HG03103 (cell line): ENCODE data around the gene TOR1AIP2.
A peak's percentile ranks its signal among the peaks of the same experiment; 100 is the strongest.

Experiments used
- ATAC-seq: cut with Tn5 transposase; IDR thresholded peaks from one replicate; pipeline ENCODE4 v1.9.1; 2021; ENCODE audit warnings: low read depth; ENCODE audit not compliant: unreplicated experiment

The TOR1AIP2 gene

GRCh38 chr1:179826626-179827280, 50.9 kb downstream of the TOR1AIP2 start:
- no peak for ATAC-seq

- ATAC-seq, result no peak
Observed at GRCh38 chr1:179825798-179826460, 51.7 kb downstream of the TOR1AIP2 start.

GRCh38 chr1:179825206-179825605, 52.4 kb downstream of the TOR1AIP2 start:
- no peak for ATAC-seq

GRCh38 chr1:179824265-179824664, 53.3 kb downstream of the TOR1AIP2 start:
- ATAC-seq, result no peak

- no peak for ATAC-seq
Observed at GRCh38 chr1:179823693-179824092, 53.9 kb downstream of the TOR1AIP2 start.

GRCh38 chr1:179822065-179822464, 55.5 kb downstream of the TOR1AIP2 start:
- ATAC-seq, result no peak

GRCh38 chr1:179821524-179821923, 56.1 kb downstream of the TOR1AIP2 start:
- no peak for ATAC-seq

GRCh38 chr1:179820226-179820970, 57.2 kb downstream of the TOR1AIP2 start:
- no peak for ATAC-seq

- no peak for ATAC-seq
Observed at GRCh38 chr1:179818743-179819173, 58.8 kb downstream of the TOR1AIP2 start.

GRCh38 chr1:179818260-179818659, 59.3 kb downstream of the TOR1AIP2 start:
- ATAC-seq, result no peak

- no peak for ATAC-seq
Observed at GRCh38 chr1:179817789-179818188, 59.8 kb downstream of the TOR1AIP2 start.

GRCh38 chr1:179817056-179817455, 60.5 kb downstream of the TOR1AIP2 start:
- ATAC-seq, result no peak

GRCh38 chr1:179816196-179816960, 61.2 kb downstream of the TOR1AIP2 start:
- ATAC-seq, result no peak

GRCh38 chr1:179815641-179816040, 62.0 kb downstream of the TOR1AIP2 start:
- ATAC-seq, result no peak

GRCh38 chr1:179814546-179814838, 63.1 kb downstream of the TOR1AIP2 start:
- peak; percentile 16 for ATAC-seq

GRCh38 chr1:179813626-179814545, 63.7 kb downstream of the TOR1AIP2 start:
- ATAC-seq, result no peak

GRCh38 chr1:179812501-179813292, 64.9 kb downstream of the TOR1AIP2 start:
- no peak for ATAC-seq

GRCh38 chr1:179810367-179810715, 67.3 kb downstream of the TOR1AIP2 start:
- ATAC-seq, result no peak
